RWPE1 (cell line): ENCODE measurements around the gene NUDT3.

Source experiments
- CTCF ChIA-PET: fragments of 350-600 bp; sonication (Branson Sonifier 250); formaldehyde crosslinking; extraction: SDS; loops from one replicate; lab custom pipeline; 2021; lab: Yijun Ruan, JAX
- POLR2A ChIA-PET: fragments of 400-600 bp; formaldehyde crosslinking; extraction: SDS; loops from one replicate; lab custom pipeline; 2020; ENCODE audit warnings: antibody characterized with exemption; ENCODE audit not compliant: low non-redundant PET; lab: Yijun Ruan, JAX
- DNase-seq: peaks from one replicate; pipeline ENCODE4 v3.0.0; 2012; ENCODE audit warnings: low spot score
- H3K27ac ChIP-seq: fragments of 450-650 bp; 2 replicates; pipeline ENCODE4 v1.5.1; 2017
- TF ChIP-seq, protein P1 (sequence below): fragments of 450-650 bp; conservative IDR thresholded peaks from 2 replicates; pipeline ENCODE4 v1.5.1; 2017; ENCODE audit warnings: low read depth, mild to moderate bottlenecking

The NUDT3 gene

DNA sequence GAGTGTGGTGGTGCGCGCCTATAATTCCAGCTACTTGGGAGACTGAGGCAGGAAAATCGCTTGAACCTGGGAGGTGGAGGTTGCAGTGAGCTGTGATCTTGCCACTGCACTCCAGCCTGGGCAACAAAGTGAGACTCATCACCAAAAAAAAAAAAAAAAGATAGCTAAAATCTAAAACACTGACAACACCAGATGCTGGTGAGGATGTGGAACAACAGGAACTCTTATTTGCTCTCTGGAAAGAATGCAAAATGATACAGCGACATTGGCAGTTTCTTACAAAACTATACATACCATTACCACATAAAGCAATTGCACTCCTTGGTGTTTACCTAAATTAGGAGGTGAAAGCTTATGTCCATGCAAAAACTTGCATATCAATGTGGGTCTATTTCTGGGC lies 80.2 kb downstream of the NUDT3 start:
- CTCF ChIA-PET: no interaction called here
- no peak for DNase-seq
- H3K27ac ChIP-seq: no peak overlapping the region
- POLR2A ChIA-PET: interaction anchor here (0.6 kb wide), 3 partner anchors 41 to 124 kb away, joined by 3 to 6 read pairs (median 5); partner anchors contain the start of gene SMIM29
- TF ChIP-seq, protein P1, sequence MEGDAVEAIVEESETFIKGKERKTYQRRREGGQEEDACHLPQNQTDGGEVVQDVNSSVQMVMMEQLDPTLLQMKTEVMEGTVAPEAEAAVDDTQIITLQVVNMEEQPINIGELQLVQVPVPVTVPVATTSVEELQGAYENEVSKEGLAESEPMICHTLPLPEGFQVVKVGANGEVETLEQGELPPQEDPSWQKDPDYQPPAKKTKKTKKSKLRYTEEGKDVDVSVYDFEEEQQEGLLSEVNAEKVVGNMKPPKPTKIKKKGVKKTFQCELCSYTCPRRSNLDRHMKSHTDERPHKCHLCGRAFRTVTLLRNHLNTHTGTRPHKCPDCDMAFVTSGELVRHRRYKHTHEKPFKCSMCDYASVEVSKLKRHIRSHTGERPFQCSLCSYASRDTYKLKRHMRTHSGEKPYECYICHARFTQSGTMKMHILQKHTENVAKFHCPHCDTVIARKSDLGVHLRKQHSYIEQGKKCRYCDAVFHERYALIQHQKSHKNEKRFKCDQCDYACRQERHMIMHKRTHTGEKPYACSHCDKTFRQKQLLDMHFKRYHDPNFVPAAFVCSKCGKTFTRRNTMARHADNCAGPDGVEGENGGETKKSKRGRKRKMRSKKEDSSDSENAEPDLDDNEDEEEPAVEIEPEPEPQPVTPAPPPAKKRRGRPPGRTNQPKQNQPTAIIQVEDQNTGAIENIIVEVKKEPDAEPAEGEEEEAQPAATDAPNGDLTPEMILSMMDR: no peak

DNA sequence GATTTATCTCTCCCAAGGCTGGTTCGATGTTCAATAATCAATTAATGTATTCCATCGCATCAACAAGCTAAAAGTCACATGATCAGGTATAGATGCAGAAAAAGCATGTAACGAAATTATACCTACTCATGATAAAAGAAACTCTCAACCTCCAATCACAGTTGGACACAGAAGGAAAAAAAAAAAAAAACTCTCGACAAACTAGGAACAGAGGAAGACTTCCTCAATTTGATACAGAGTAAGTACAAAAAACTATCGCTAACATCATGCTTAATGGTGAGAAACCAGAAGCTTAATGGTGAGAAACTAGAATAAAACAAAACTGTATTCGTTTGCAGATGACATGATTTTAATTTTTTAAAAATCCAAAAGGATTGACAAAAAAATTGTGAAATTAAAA lies 81.7 kb downstream of the NUDT3 start:
- H3K27ac ChIP-seq: no peak overlapping the region
- no peak for DNase-seq
- ChIA-PET POLR2A (interaction anchor here (0.6 kb wide), 1 partner anchor 37 kb away, joined by 3 read pairs; no protein-coding TSS in a partner anchor), CTCF (interaction anchor here (0.6 to 0.7 kb wide), 2 partner anchors 19 to 109 kb away, joined by 3 to 4 read pairs; no protein-coding TSS in a partner anchor)
- TF ChIP-seq, protein P1: no peak

DNA sequence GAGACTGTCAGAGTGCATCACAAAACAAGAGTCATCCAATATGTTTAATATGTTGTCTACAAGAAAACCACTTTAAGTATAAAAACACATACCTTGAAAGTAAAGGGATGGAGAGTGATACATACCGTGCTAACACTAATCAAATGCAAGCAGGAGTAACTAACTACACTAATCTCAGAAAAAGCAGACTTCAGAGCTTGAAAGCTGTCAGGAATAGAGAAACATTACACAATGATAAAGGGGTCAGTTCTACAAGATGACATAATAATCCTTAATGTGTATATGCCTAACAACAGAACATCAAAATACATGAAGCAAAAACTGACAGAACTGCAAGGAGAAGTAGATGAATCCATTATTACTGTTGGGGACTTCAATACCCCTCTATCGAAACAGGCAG lies 84.0 kb downstream of the NUDT3 start:
- TF ChIP-seq, protein P1: no peak
- DNase-seq: no peak
- ChIA-PET CTCF (interaction anchor here (0.7 kb wide), 1 partner anchor 151 kb away, joined by 4 read pairs; no protein-coding TSS in a partner anchor), POLR2A (no interaction called here)
- H3K27ac ChIP-seq: no peak overlapping the region

GRCh38 chr6:34305982-34306708 lies 86.3 kb downstream of the NUDT3 start:
- H3K27ac ChIP-seq: no peak overlapping the region
- TF ChIP-seq, protein P1: no peak
- DNase-seq: no peak
- ChIA-PET CTCF (interaction anchor here (0.7 kb wide), 1 partner anchor 86 kb away, joined by 3 read pairs; the partner anchor contains the start of gene NUDT3), POLR2A (no interaction called here)

- POLR2A ChIA-PET: no interaction called here
- CTCF ChIA-PET: interaction anchor here (0.7 kb wide), 1 partner anchor 87 kb away, joined by 3 read pairs; the partner anchor contains the start of gene NUDT3
- no peak for DNase-seq
Observed at GRCh38 chr6:34305497-34305896, 87.0 kb downstream of the NUDT3 start.

GRCh38 chr6:34304164-34304563 lies 88.3 kb downstream of the NUDT3 start:
- TF ChIP-seq, protein P1: no peak
- no peak for DNase-seq
- ChIA-PET POLR2A (interaction anchor here (0.6 to 0.7 kb wide), 2 partner anchors 21 to 25 kb away, joined by 3 to 8 read pairs; no protein-coding TSS in a partner anchor), CTCF (interaction anchor here (0.6 kb wide), 1 partner anchor 947 kb away, joined by 3 read pairs; no protein-coding TSS in a partner anchor)
- no peak overlapping the region for H3K27ac ChIP-seq

More at GRCh38 chr6:34305497-34305896, 87.0 kb downstream of the NUDT3 start:
- H3K27ac ChIP-seq: no peak overlapping the region
- TF ChIP-seq, protein P1: no peak
